Immature natural killer cell (primary cell): Measurements from ENCODE around the gene SLC35C1. TPM values are rescaled to one million over a fixed set of nuclear protein-coding genes. Genes with fewer than 3 reads are reported as not detected.
"Not testable (repeated sequence)": the region's sequence is repeated elsewhere in the genome, so short reads cannot be mapped to it uniquely, and the experiment has no call there.

Experiments used
- DNase-seq, 3 donors: peaks; one replicate each; pipeline ENCODE4 v3.0.0; 2022; ENCODE audit warnings: mixed read lengths in 1 of 3
- H3K27ac Mint-ChIP-seq, 6 donors: one replicate each; pipeline ENCODE4 v1.8.0; 2020; ENCODE audit warnings: mixed read lengths in 6 of 6, mild to moderate bottlenecking in 5 of 6, inconsistent platforms in 4 of 6, moderate library complexity in 3 of 6
- H3K27me3 Mint-ChIP-seq, 3 donors: one replicate each; pipeline ENCODE4 v1.8.0; 2020 to 2021; ENCODE audit warnings: low read depth in 3 of 3, mild to moderate bottlenecking in 3 of 3, mixed read lengths in 3 of 3, moderate library complexity in 3 of 3, inconsistent platforms in 1 of 3
- H3K36me3 Mint-ChIP-seq, 3 donors: one replicate each; pipeline ENCODE4 v1.8.0; 2020; ENCODE audit warnings: mixed read lengths in 3 of 3, inconsistent platforms in 2 of 3, mild to moderate bottlenecking in 2 of 3
- H3K4me1 Mint-ChIP-seq, 2 donors: one replicate each; pipeline ENCODE4 v1.8.0; 2020; ENCODE audit warnings: inconsistent platforms in 2 of 2, mild to moderate bottlenecking in 2 of 2, mixed read lengths in 2 of 2, moderate library complexity in 1 of 2
- H3K4me3 Mint-ChIP-seq, 5 donors: one replicate each; pipeline ENCODE4 v1.8.0; 2020; ENCODE audit warnings: mild to moderate bottlenecking in 5 of 5, mixed read lengths in 5 of 5, inconsistent platforms in 3 of 5, moderate library complexity in 3 of 5
- H3K9me3 Mint-ChIP-seq, 6 donors: one replicate each; pipeline ENCODE4 v1.8.0; 2020; ENCODE audit warnings: mild to moderate bottlenecking in 6 of 6, mixed read lengths in 6 of 6, inconsistent platforms in 4 of 6, moderate library complexity in 3 of 6
- polyA plus RNA-seq, 3 donors: library from polyadenylated mRNA; unstranded; fragments of 300-500 nt; fragmentation: Illumina TruSeq; gene quantifications; one replicate each; pipeline ENCODE4 v1.2.3, GENCODE V29; 2021

Gene SLC35C1
- polyA plus RNA-seq, 3 donors from 2014 or later, result 6.4 to 11.9 (median 7.6) TPM

- Mint-ChIP-seq H3K4me3 (no peak overlapping the region), H3K27me3 (peaks cover 2 to 8% (median 8%) of the 10 kb centered on the region in 3 donors), H3K36me3 (no peaks in the 10 kb centered on the region), H3K9me3 (no peaks in the 10 kb centered on the region), H3K27ac (no peak overlapping the region), H3K4me1 (peaks cover 4 to 5% of the 10 kb centered on the region in 2 donors)
- DNase-seq, result no peak
These were observed 24.0 kb downstream of the SLC35C1 start for GRCh38 chr11:45828996-45829395.

DNA sequence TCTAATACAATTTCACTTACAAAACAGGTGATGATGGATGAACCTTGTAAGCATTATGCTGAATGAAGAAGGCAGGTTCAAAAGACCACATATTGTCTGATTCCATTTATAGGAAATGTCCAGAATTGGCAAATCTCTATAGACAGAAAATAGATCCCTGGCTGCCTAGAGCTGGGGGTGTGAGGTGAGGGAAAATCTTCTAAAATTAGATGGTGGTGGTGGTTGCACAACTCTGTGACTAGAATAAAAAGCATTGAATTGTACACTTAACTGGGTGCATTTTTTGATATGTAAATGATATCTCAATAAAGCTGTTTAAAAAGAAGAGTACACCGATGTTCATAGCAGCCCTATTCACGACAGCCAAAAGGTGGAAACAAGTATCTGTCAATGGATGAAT lies 25.6 kb downstream of the SLC35C1 start:
- no peak for DNase-seq
- H3K27ac Mint-ChIP-seq, result no peak overlapping the region
- H3K4me3 Mint-ChIP-seq, result no peak overlapping the region
- no peaks in the 10 kb centered on the region for H3K36me3 Mint-ChIP-seq
- H3K4me1 Mint-ChIP-seq, result peaks cover 9 to 10% of the 10 kb centered on the region in 2 donors
- H3K27me3 Mint-ChIP-seq, result peaks cover 4 to 10% (median 8%) of the 10 kb centered on the region in 3 donors
- no peaks in the 10 kb centered on the region for H3K9me3 Mint-ChIP-seq

DNA sequence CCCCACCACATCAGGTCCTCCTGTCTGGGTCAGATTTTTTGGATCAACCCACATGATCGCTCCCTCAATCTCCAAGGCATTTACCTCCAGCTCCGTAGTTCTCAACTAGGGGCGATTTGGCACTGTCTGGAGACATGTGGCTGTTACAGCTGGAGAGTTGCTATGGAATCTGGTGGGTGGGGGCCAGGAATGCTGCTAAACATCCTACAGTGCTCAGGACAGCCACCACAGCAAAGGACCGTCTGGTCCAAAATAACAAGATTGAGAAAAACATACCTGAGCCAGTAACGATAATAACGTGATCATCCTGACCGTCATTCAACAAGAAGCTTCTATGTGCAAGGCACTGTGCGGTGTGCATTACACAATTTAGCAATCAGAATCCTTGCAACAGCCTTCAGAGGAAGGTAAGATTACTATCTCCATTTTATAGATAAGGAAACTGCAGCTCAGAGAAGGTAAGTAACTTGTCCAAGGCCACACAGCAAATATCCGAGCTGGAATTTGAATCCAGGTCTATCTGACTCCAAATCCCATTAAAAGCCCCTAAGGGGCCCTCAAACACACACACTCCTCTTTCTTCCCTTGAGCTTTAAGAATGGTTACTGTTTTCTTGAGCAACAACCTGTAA lies 28.0 kb downstream of the SLC35C1 start:
- peak overlapping the region in 1 of 6 donors; percentile 67 for H3K27ac Mint-ChIP-seq
- DNase-seq, result no peak
- H3K9me3 Mint-ChIP-seq, result no peaks in the 10 kb centered on the region
- no peak overlapping the region for H3K4me3 Mint-ChIP-seq
- peaks cover 5 to 10% (median 7%) of the 10 kb centered on the region in 3 donors for H3K27me3 Mint-ChIP-seq
- peaks cover 9 to 10% of the 10 kb centered on the region in 2 donors for H3K4me1 Mint-ChIP-seq
- H3K36me3 Mint-ChIP-seq, result no peaks in the 10 kb centered on the region

DNA sequence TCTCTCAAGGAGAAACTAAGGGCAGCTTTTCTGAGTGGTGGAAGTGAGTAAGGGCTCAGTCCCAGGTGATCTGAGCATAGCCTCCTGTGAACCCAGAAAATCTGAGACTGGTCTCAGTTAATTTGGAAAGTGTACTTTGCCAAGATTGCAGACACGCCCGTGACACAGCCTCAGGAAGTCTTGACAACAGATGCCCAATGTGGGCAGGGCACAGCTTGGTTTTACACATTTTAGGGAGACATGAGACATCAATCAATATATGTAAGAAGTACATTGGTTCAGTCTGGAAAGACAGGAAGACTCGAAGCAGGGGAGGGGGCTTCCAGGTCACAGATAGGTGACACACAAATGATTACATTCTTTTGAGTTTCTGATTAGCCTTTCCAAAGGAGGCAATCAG lies 28.8 kb downstream of the SLC35C1 start:
- Mint-ChIP-seq H3K4me1 (peaks cover 9 to 10% of the 10 kb centered on the region in 2 donors), H3K27me3 (peaks cover 5 to 10% (median 7%) of the 10 kb centered on the region in 3 donors), H3K36me3 (no peaks in the 10 kb centered on the region), H3K9me3 (no peaks in the 10 kb centered on the region), H3K4me3 (peak overlapping the region in 2 of 5 donors; percentile 36 to 38), H3K27ac (peak overlapping the region in 2 of 6 donors; percentile 39 to 49)
- no peak for DNase-seq

DNA sequence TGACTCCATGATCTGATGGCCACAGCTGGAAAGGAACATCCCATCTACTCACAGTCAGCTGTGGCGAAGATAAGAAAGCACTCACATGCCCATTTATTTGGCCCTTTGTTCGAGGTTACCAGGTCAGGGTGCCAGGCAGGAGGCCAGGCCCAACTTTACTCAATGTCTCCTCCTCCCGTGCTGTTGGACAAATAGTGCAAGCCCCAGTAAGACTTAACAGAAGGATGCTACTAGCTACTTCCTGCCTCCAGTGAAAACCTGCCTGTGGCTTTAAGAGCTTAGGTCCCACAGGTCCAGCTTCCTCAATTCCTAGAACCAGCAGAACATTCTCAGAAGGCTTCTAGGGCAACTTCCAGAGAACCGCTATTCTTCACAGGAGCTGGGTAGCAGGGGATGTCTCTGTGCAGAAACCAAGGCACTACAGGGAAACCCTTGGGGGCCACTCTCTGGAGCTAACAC lies 29.4 kb downstream of the SLC35C1 start:
- DNase-seq, result no peak
- H3K27ac Mint-ChIP-seq, result peak overlapping the region in 1 of 6 donors; percentile 39

DNA sequence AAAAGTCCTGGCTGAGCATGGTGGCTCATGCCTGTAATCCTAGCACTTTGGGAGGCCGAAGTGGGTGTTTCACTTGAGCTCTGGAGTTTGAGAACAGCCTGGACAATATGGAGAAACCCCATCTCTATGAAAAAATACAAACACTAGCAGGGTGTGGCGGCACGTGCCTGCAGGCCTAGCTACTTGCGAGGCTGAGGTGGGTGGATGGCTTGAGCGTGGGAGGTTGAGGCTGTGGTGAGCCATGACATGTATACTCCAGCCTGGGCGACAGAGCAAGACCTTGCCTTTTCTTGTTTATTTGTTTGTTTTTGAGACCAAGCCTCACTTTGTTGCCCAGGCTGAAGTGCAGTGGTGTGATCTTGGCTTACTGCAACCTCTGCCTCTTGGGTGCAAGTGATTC lies 34.3 kb downstream of the SLC35C1 start:
- DNase-seq, result no peak
- no peaks in the 10 kb centered on the region for H3K36me3 Mint-ChIP-seq
- H3K9me3 Mint-ChIP-seq, result no peaks in the 10 kb centered on the region
- peaks cover 7 to 11% (median 8%) of the 10 kb centered on the region in 3 donors for H3K27me3 Mint-ChIP-seq
- no peak overlapping the region for H3K27ac Mint-ChIP-seq
- H3K4me3 Mint-ChIP-seq, result no peak overlapping the region
- peaks cover 6 to 13% of the 10 kb centered on the region in 2 donors for H3K4me1 Mint-ChIP-seq

More for the DNA sequence above, 29.4 kb downstream of the SLC35C1 start:
- Mint-ChIP-seq H3K36me3 (no peaks in the 10 kb centered on the region), H3K4me1 (peaks cover 9 to 10% of the 10 kb centered on the region in 2 donors), H3K9me3 (no peaks in the 10 kb centered on the region), H3K27me3 (peaks cover 5 to 7% (median 7%) of the 10 kb centered on the region in 3 donors), H3K4me3 (peak overlapping the region in 2 of 5 donors; percentile 36 to 38)

DNA sequence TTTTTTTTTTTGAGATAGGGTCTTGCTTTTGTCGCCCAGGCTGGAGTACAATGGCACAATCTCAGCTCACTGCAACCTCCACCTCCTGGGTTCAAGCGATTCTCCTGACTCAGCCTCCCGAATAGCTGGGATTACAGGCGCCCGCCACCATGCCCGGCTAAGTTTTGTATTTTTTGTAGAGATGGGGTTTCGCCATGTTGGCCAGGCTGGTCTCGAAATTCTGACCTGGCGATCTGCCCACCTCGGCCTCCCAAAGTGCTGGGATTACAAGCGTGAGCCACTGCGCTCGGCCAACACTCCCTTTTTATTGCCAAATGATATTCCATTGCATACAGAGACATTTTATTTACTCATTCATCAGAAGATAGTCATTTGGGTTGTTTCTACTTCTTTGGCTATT lies 35.3 kb downstream of the SLC35C1 start:
- not testable (repeated sequence) for H3K36me3 Mint-ChIP-seq

DNA sequence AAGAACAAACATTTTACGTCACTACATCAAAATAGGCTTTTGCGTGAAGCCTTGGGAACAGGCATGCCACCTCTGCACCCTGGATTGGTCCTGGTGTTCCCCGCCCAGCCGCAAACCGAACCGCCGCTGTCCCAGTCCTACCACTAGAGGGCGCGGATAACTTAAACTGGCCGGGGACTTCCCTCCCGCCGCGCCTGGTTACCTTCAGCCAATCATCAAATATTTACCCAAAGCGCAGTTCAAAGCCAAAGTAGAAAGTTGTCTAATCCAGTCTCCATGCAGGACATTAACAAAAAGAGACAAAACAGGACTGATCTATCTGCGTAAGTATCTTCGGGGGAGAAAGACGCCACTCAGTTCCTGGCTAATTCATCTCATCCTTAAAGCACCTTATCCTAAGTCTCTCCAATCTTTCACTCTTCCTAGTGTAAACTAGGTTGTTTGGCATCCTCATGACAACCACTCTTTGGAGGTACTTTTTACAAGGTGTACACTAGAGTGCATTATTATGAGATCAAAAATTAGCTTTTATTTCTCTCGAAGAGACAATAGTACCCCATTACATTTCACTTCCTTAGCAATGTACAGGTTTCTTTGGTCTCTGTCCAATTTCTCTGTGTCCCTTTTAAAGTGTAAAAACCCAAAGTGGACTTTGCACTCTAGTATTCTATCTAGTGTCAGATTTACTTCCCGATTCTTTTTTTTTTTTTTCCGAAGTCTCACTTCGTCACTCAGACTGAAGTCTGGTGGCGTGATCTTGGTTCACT lies 38.4 kb downstream of the SLC35C1 start:
- peak; percentile 89 to 90 (median 90) for DNase-seq
- peak overlapping the region in 4 of 5 donors; percentile 2 to 19 (median 4) for H3K4me3 Mint-ChIP-seq
- H3K27ac Mint-ChIP-seq, result peak overlapping the region; percentile 70 to 83 (median 74)
- H3K36me3 Mint-ChIP-seq, result no peaks in the 10 kb centered on the region
- peaks cover 11 to 25% (median 11%) of the 10 kb centered on the region in 3 donors for H3K27me3 Mint-ChIP-seq
- H3K9me3 Mint-ChIP-seq, result no peaks in the 10 kb centered on the region
- H3K4me1 Mint-ChIP-seq, result peaks cover 26 to 34% of the 10 kb centered on the region in 2 donors

More for the DNA sequence above, 35.3 kb downstream of the SLC35C1 start:
- Mint-ChIP-seq H3K4me1 (peaks cover 3 to 12% of the 10 kb centered on the region in 2 donors), H3K27me3 (peaks cover 7 to 18% (median 7%) of the 10 kb centered on the region in 3 donors)
- H3K27ac Mint-ChIP-seq, DNase-seq, H3K9me3 Mint-ChIP-seq, H3K4me3 Mint-ChIP-seq: not testable (repeated sequence)

DNA sequence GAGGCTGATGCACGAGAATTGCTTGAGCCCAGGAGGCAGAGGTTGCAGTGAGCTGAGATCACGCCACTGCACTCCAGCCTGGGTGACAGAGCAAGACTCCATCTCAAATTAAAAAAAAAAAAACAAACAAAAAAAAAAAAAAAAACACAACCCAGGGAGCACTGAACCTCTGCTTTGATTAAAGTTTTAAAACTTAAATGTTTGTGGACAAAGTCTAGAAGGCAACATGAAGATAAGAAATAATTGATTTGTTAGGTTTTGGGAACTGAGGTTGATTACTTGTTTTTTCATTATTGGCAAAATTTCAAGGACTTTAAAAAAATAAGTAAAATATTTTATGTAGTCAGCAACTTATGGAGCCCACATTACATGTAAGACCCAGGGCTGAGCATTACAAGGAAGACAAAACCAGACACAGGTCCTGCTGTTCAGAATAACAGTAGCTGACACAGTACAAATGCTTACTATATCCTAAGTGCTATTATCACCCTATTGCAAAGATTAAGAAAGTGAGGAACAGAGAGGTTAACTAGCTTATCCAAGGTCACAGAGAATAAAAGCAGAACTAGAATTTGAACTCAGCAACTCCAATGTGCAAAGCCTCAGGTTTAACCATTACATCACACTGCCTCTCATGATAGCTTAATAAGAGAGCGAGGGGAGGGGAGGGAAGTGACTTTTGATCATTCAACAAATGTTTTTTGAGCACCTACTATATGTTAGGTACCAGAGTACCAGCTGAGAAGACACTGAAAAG lies 40.1 kb downstream of the SLC35C1 start:
- Mint-ChIP-seq H3K9me3 (no peaks in the 10 kb centered on the region), H3K27ac (peak overlapping the region; percentile 92 to 99 (median 98)), H3K36me3 (no peaks in the 10 kb centered on the region), H3K4me3 (peak overlapping the region in 3 of 5 donors; percentile 15 to 46 (median 33)), H3K27me3 (peaks cover 11 to 25% (median 11%) of the 10 kb centered on the region in 3 donors), H3K4me1 (peaks cover 36 to 46% of the 10 kb centered on the region in 2 donors)
- DNase-seq, result no peak

DNA sequence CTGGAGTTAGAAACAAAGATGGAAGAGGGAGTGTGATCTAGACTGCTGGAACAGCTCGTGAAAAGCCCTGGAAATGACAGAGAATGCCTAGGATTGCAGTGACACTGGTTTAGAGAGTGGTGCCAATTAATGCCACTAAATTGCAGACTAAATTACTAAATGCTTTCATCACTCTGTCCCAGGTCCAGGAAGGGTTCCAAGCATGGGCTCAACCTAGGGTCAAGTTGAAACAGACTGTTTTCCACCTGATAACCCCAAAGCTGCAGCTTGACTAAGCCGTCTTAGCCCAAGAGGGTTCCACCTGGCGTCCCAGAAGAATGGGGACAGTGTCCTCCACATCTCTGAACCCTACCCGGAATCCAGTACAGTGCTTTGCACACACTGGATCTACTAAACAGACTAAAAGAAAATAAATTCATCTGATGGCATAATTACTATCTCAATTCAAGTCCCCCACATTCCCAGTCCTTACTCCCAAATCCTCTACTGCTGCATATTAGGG lies 41.3 kb downstream of the SLC35C1 start:
- Mint-ChIP-seq H3K36me3 (no peaks in the 10 kb centered on the region), H3K27me3 (peaks cover 11 to 21% (median 11%) of the 10 kb centered on the region in 3 donors), H3K4me3 (peak overlapping the region; percentile 73 to 90 (median 88)), H3K27ac (peak overlapping the region; percentile 92 to 99 (median 98)), H3K4me1 (peaks cover 39 to 56% of the 10 kb centered on the region in 2 donors), H3K9me3 (no peaks in the 10 kb centered on the region)
- no peak for DNase-seq

DNA sequence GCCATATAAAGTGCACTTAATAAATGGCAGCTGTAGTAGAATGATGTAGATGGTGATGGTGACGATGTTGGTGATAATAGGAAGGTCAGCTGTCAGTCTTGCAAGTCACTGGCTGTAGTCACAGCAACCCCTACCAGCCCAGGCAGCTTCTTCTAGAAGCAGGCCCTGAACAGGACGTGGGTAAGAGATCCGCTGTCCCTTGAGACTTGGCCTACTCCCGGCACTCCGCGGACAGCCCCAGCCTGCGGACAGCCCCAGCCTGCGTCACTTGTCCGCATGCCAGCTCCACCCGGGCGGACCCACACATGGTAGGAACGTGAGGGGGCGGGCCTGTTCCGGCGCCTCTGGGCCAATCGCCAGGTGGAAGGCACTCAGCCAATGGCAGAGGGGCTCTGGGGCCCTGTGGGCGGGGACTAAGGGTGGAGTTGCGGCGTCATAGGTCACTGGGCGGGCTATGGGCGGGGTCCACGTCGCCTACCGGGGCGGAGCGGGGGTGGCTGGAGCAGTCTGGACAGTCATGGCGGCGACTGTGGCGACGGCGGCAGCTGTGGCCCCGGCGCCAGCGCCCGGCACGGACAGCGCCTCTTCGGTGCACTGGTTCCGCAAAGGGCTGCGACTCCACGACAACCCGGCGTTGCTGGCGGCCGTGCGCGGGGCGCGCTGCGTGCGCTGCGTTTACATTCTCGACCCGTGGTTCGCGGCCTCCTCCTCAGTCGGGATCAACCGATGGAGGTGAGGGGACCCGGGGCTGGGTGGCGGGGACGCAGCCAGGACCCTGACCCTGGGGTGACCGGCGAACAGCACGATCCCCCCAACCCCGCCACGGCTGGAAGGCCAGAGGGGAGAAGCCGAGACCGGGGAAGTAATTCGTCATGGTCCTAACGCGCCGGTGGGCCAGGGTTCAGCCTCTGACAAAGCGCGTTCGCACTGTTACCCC lies 42.3 kb downstream of the SLC35C1 start, which contains the start of gene CRY2:
CRY2 (plus strand) TSS at position 502 of the 937 bp plus-strand sequence; CDS start at position 518, 16 bp downstream.
- peak within 1 kb of the TSS; percentile 73 to 90 (median 88) for H3K4me3 Mint-ChIP-seq
- DNase-seq, result peak; percentile 100
- peaks cover 11 to 19% (median 11%) of the 10 kb centered on the region in 3 donors for H3K27me3 Mint-ChIP-seq
- H3K36me3 Mint-ChIP-seq, result no peaks in the 10 kb centered on the region
- peak within 1 kb of the TSS; percentile 92 to 99 (median 98) for H3K27ac Mint-ChIP-seq
- H3K9me3 Mint-ChIP-seq, result no peaks in the 10 kb centered on the region
- H3K4me1 Mint-ChIP-seq, result peaks cover 39 to 62% of the 10 kb centered on the region in 2 donors

DNA sequence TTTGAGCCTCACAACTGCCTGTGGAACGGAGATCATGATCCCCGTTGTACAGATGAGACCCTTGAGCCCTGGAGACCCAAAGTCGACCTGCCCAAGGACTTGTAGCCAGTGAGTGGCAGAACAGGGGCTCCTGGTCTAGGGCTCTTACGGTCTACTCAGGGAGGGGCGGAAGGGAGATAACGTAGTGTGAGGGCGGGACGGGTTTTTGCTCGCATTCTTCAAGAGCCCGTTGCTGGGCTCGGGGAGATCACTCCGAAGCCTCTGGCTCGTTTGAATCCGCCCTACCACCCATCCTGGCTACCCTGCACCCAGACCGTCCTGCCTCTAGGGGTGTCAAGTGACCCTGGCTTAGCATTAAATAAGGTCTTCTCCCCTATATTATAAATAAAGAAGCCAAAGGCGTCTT lies 43.0 kb downstream of the SLC35C1 start:
- H3K36me3 Mint-ChIP-seq, result no peaks in the 10 kb centered on the region
- DNase-seq, result peak in 2 of 3 donors; percentile 49 to 53
- no peaks in the 10 kb centered on the region for H3K9me3 Mint-ChIP-seq
- H3K4me1 Mint-ChIP-seq, result peaks cover 39 to 64% of the 10 kb centered on the region in 2 donors
- peak overlapping the region; percentile 73 to 90 (median 88) for H3K4me3 Mint-ChIP-seq
- H3K27ac Mint-ChIP-seq, result peak overlapping the region; percentile 76 to 99 (median 98)
- peaks cover 11 to 19% (median 13%) of the 10 kb centered on the region in 3 donors for H3K27me3 Mint-ChIP-seq
